GM18511 (cell line): ENCODE measurements around the gene SLAMF9.

Experiments
- ATAC-seq: cut with Tn5 transposase; IDR thresholded peaks from one replicate; pipeline ENCODE4 v1.9.1; 2021; ENCODE audit warnings: mild to moderate bottlenecking, moderate library complexity; ENCODE audit not compliant: unreplicated experiment

The SLAMF9 gene

GRCh38 chr1:159947942-159948341, 6.1 kb downstream of the SLAMF9 start:
- no peak for ATAC-seq

- ATAC-seq = no peak
These were observed 7.5 kb downstream of the SLAMF9 start for GRCh38 chr1:159946242-159947187.

- peak; percentile 70 for ATAC-seq
These were observed 8.4 kb downstream of the SLAMF9 start, which contains the start of gene IGSF9 for GRCh38 chr1:159945483-159946241. Gene IGSF9, minus strand, starts transcription at chr1:159945613. Its CDS starts 2,159 bp downstream, at chr1:159943454.

GRCh38 chr1:159944623-159945455, 9.2 kb downstream of the SLAMF9 start:
- ATAC-seq = no peak

GRCh38 chr1:159943908-159944622, 10.0 kb downstream of the SLAMF9 start:
- ATAC-seq = no peak

GRCh38 chr1:159943278-159943640, 10.8 kb downstream of the SLAMF9 start:
- ATAC-seq = no peak

- ATAC-seq = no peak
These were observed 11.3 kb downstream of the SLAMF9 start for GRCh38 chr1:159942632-159943277.

GRCh38 chr1:159941591-159942560, 12.2 kb downstream of the SLAMF9 start:
- ATAC-seq = no peak

GRCh38 chr1:159941141-159941540, 12.9 kb downstream of the SLAMF9 start:
- ATAC-seq = no peak

- no peak for ATAC-seq
These were observed 13.9 kb downstream of the SLAMF9 start for GRCh38 chr1:159940006-159940620.

GRCh38 chr1:159939678-159940002, 14.4 kb downstream of the SLAMF9 start:
- no peak for ATAC-seq

GRCh38 chr1:159938905-159939677, 14.9 kb downstream of the SLAMF9 start:
- ATAC-seq = no peak

GRCh38 chr1:159938211-159938852, 15.7 kb downstream of the SLAMF9 start:
- ATAC-seq = no peak

GRCh38 chr1:159937054-159937750, 16.8 kb downstream of the SLAMF9 start:
- ATAC-seq = no peak

- ATAC-seq = peak; percentile 65
These were observed 17.6 kb downstream of the SLAMF9 start for GRCh38 chr1:159936273-159936904.

- ATAC-seq = peak; percentile 27
These were observed 18.2 kb downstream of the SLAMF9 start for GRCh38 chr1:159935719-159936272.
